ENCODE data around the gene ZNF527.
"Not testable (repeated sequence)": the region's sequence is repeated elsewhere in the genome, so short reads cannot be mapped to it uniquely, and the experiment has no call there.

Gene ZNF527

GRCh38 chr19:37370880-37371661, at the start of gene ZNF527:
ZNF527 (plus strand) TSS chr19:37371099; CDS start chr19:37374199, 3,100 bp downstream.
- peak; percentile 98 for DNase-seq

DNA sequence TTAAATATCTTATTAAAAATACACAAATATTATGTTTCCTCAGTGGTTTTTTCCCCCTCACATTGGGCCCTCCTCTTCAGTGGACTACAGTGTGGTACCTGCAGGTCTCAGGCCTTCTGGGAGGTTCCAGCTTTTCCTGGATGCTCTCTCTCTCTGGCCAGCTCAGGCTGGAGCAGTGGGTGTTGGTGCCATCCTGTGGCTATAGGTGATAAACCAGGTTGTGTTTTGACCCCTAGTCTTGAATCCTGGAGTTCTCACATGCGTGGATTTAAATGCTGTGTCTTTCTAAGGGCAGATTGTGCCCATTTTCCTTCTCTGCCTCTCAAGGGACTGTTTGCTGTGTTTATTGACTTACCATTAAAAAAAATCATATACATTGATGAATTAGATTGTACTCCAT, 41.2 kb upstream of the ZNF527 start:
- no peak for DNase-seq

DNA sequence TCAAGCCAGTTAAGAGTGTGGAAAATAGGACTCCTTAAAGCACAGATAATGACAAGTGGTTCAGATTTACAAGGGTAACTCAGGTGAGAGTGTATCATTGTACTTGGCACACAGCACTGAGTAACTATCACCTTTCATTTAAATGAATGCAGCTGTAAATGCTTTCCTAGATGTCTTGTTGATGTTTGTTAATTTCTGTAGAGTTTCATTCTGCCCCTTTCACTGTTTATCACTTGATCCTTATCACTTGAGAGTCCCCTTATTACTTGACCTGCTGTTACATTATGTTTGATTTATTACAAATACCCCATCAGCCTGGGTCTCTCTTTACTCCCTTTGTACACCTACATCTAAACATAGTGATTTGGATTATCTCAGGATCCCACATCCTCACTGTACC, 38.1 kb upstream of the ZNF527 start:
- DNase-seq = no peak

DNA sequence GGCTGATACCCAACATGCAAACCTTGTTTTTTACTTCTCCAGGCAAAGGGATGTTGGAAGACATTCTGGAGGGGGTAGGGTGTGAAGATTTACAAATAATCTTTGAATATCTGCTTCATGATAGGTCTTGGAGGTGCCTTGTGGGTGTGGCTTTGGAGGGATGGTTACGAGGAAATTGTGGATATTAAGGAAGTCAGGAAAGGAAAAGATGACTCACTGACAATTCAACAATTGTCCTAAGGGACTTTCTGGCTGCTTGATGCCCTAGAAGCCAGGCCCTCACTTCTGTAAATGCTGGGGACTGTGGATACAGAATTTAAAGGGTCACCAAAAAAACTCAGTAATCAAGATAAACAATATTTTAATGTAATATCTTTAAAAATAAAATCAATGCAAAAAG, 37.4 kb upstream of the ZNF527 start:
- DNase-seq = no peak

GRCh38 chr19:37334179-37335071, 36.5 kb upstream of the ZNF527 start:
- DNase-seq = peak; percentile 90

DNA sequence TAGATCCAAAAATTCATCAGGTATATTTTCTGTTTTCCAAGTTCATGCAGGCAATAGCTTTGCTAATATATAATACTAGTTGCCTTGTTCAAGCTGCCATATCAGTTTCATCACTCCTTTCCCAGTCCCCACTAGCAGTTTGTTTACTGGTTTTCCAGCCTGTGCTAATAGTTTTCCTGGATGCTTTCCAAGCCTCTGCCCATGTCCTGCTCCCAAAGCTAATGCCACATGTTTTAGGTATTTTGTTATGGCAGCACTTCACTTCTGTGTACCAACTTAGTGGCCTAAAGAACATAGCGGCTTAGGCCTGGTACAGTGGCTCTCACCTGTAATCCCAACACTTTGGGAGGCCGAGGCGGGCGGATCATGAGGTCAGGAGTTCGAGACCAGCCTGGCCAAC, 28.1 kb upstream of the ZNF527 start:
- DNase-seq = no peak

DNA sequence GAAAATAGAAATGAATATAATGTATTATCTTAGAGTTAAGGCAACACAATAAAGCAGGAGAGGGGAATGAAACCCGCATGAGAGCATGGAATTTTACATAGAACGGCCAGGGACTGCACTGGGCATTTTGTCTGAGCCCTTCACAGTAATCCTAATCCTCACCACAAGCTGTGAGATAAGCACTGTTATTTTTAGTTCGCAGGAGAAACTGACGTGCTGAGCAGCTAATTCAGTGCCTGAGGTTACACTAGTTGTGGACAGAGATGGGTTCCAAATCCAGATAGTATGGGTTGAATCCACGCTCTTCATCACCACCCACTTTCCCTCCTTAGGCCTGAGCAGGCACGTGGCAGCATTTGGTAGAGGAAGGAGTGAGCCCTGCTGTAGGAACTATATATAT, 24.8 kb upstream of the ZNF527 start:
- DNase-seq = no peak

- DNase-seq = no peak
These were observed 22.8 kb upstream of the ZNF527 start for GRCh38 chr19:37348060-37348459.

- no peak for DNase-seq
These were observed 16.9 kb upstream of the ZNF527 start for GRCh38 chr19:37353968-37354367.

- DNase-seq = no peak
These were observed 15.0 kb upstream of the ZNF527 start for GRCh38 chr19:37355901-37356300.

GRCh38 chr19:37361994-37362393, 8.9 kb upstream of the ZNF527 start:
- DNase-seq = no peak

GRCh38 chr19:37362733-37363132, 8.2 kb upstream of the ZNF527 start:
- no peak for DNase-seq

GRCh38 chr19:37370386-37370879, 466 bp upstream of the ZNF527 start:
- DNase-seq = not testable (repeated sequence)

DNA sequence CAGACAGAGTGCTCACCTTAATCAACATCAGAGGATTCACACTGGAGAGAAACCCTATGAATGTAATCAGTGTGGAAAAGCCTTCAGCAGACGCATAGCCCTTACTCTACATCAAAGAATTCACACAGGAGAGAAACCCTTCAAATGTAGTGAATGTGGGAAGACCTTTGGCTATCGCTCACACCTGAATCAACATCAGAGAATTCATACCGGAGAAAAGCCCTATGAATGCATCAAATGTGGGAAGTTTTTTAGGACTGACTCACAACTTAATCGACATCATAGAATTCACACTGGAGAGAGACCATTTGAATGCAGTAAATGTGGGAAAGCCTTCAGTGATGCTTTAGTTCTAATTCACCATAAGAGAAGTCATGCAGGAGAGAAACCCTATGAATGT, 18.3 kb downstream of the ZNF527 start:
- no peak for DNase-seq

DNA sequence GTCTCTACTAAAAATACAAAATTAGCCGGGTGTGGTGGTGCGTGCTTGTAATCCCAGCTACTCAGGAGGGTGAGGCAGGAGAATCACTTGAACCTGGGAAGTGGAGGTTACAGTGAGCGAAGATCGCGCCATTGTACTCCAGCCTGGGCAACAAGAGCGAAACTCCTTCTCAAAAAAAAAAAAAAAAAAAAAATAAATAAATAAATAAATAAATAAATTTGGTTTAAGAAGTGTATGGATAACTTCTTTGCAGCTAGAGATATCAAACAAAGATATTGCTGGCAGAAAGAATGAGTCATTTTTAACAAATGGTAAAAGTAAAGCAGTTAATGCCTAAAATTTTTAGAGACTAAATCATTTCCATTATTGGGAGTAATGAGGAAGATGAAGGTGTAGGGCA, 20.5 kb downstream of the ZNF527 start:
- not testable (repeated sequence) for DNase-seq

- no peak for DNase-seq
These were observed 30.2 kb downstream of the ZNF527 start for GRCh38 chr19:37401078-37401477.

- DNase-seq = no peak
These were observed 32.5 kb downstream of the ZNF527 start for GRCh38 chr19:37403403-37403802.

- DNase-seq = not testable (repeated sequence)
These were observed 35.4 kb downstream of the ZNF527 start for GRCh38 chr19:37406140-37406846.

GRCh38 chr19:37412700-37413099, 41.8 kb downstream of the ZNF527 start:
- no peak for DNase-seq

DNA sequence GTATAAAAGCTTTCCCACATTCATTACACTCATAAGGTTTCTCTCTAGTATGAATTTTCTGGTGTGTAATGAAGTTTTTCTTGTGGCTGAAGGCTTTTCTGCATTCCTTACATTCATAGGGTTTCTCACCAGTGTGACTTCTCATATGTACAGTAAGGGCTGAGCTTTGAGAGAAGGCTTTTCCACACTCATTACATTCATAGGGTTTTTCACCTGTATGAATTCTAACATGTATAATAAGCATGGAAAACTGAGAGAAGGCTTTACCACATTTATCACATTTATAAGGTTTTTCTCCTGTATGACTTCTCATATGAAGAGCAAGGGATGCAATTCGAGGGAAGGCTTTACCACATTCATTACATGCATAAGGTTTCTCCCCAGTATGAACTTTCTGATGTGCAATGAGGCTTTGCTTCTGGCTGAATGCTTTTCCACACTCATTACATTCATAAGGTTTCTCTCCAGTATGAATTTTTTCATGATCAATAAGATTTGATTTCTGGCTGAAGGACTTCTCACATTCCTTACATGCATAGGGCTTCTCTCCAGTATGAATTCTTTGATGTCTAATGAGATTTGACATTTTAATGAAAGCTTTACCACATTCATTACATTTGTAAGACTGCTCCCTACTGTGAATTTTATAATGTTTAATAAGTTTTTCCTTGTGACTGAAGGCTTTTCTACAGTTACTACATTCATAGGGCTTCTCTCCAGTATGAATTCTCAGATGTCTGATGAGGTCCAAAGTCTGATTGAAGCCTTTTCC, 42.6 kb downstream of the ZNF527 start:
- DNase-seq = no peak
